GM12891 (cell line): ENCODE data around the gene ASIC3.

ENCODE experiments used
- POLR2A ChIP-seq: IDR thresholded peaks from 2 replicates; pipeline ENCODE4 v1.6.1; 2011; ENCODE audit warnings: low read depth, low read length, control low read depth
- SPI1 ChIP-seq: IDR thresholded peaks from 2 replicates; pipeline ENCODE4 v1.6.1; 2011; ENCODE audit warnings: low read depth, low read length, control low read depth
- TAF1 ChIP-seq: IDR thresholded peaks from 2 replicates; pipeline ENCODE4 v1.6.1; 2011; ENCODE audit warnings: low read depth, low read length, control low read depth

GRCh38 chr7:151078233-151079040, 30.1 kb downstream of the ASIC3 start:
- TF ChIP-seq TAF1, result no peak
- TF ChIP-seq SPI1, result no peak
- TF ChIP-seq POLR2A, result no peak; the same call in 1 of the 2 replicates
